Lower leg skin (tissue), 3 donors: Measurements from ENCODE around the gene TMEM141.

Experiments
- POLR2A ChIP-seq, 2 donors: fragments of 450-650 bp; IDR thresholded peaks; one replicate each; pipeline ENCODE4 v1.6.1; 2016 to 2017; ENCODE audit warnings: antibody characterized with exemption in 2 of 2, mild to moderate bottlenecking in 1 of 2, moderate library complexity in 1 of 2
- TF ChIP-seq, protein P1 (sequence below), 3 donors: fragments of 450-650 bp; IDR thresholded peaks; one replicate each; pipeline ENCODE4 v1.5.1; 2016; ENCODE audit warnings: antibody characterized with exemption in 3 of 3, mild to moderate bottlenecking in 3 of 3, moderate library complexity in 2 of 3

DNA sequence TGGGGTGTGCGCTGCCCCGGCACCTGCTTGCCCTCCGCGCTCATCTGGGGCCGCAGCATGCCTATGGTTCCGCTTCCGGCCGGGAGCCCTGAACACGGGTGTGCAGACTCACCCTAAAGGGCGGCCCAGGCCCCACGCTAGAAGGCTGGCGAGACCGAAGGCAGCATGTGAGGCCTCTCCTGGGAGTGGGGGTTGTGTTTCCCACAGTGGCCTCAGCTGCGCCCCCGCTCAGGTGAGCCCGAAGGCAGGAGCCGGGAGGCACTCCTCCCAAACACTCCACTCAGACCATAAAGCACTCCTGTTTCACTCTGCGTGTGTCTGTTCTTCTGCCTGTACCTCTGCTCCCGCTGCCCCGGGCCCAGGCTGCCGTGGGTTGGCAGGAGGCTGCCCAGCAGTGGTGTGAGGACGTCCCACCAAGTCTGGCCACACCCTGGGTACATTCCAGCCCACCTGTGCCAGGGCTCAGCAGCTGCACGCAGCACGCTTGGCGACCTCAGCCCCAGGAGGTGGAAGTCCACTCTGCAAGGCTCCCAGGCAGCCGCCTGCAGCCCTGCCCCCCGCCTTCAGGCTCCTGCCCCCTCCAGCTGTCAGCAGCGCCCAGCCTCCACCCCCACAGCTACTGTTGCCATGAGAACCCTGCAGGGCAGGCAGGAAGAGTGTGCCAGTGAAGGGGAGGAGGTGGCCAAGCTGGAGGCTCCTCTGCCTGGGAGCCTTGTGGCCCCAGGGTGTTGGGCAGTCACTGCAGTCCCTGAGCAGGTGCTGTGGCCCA lies 49.9 kb downstream of the TMEM141 start:
- TF ChIP-seq, protein P1, sequence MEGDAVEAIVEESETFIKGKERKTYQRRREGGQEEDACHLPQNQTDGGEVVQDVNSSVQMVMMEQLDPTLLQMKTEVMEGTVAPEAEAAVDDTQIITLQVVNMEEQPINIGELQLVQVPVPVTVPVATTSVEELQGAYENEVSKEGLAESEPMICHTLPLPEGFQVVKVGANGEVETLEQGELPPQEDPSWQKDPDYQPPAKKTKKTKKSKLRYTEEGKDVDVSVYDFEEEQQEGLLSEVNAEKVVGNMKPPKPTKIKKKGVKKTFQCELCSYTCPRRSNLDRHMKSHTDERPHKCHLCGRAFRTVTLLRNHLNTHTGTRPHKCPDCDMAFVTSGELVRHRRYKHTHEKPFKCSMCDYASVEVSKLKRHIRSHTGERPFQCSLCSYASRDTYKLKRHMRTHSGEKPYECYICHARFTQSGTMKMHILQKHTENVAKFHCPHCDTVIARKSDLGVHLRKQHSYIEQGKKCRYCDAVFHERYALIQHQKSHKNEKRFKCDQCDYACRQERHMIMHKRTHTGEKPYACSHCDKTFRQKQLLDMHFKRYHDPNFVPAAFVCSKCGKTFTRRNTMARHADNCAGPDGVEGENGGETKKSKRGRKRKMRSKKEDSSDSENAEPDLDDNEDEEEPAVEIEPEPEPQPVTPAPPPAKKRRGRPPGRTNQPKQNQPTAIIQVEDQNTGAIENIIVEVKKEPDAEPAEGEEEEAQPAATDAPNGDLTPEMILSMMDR (IDR thresholded peaks at IDR 0.05): no peak
- no peak for TF ChIP-seq POLR2A (IDR thresholded peaks at IDR 0.05)
